ENCODE measurements around the gene AGTRAP.

AGTRAP gene

DNA sequence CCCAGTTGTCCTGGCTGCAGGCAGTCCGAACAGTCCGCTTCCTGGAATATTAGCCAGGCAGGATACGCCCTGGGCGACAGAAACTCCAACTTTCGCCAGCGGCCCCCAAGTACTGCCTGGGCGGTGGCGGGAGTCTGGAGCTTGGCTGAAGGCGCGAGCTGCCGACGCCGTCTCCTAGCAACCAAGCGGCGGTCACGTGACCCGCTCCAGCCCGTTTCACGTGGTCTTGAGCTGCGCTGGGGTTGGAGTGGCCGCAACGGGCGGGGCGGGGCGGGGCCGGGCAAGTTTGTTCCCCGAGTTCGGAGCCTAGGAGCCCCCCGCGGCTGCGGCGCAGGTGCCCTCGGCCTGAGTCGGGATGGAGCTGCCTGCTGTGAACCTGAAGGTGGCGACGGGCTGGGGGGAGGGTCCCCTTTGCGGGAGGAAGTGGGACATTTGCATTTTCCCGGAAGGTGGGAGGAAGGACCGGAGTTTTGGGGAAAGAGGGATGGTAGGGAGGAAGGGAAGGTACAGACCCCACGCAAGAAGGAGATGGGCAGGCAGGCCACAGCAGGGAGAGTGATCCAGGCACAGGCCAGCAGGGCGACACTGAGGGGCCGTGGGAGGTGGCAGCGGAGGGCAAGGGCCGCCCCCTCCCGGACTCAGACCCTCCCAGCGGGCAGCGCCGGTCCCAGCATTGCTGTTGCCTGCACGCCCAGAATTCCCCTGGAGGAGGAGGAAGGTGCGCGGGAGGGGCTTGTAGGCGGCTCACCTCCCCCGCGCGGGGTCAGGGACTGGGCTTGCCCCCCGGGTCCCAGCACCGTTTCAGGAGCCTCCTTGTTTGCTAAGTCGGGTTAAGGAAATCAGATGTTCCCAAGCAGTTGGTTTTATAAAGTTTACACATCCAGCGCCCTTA, at the start of gene AGTRAP:
Gene AGTRAP (plus strand): TSS at position 283 of the 892 bp plus-strand sequence. CDS start 73 bp downstream, at position 356.
- peak; percentile 93 for DNase-seq

DNA sequence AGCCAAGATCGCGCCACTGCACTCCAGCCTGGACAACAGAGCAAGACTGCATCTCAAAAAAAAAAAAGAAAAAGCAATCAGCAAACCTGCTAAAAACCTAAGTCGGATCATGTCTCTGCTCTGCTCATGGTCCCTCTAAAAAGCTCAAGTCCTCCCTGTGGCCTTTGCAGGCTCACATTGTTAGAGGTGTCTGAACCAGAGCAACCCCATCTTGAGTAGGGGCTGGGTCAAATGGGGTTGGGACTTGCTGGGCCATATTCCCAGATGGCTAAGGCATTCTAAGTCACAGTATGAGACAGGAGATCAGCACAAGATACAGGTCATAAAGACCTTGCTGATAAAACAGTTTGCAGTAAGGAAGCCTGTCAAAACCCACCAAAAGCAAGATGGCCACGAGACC, 47.4 kb upstream of the AGTRAP start:
- DNase-seq = no peak

DNA sequence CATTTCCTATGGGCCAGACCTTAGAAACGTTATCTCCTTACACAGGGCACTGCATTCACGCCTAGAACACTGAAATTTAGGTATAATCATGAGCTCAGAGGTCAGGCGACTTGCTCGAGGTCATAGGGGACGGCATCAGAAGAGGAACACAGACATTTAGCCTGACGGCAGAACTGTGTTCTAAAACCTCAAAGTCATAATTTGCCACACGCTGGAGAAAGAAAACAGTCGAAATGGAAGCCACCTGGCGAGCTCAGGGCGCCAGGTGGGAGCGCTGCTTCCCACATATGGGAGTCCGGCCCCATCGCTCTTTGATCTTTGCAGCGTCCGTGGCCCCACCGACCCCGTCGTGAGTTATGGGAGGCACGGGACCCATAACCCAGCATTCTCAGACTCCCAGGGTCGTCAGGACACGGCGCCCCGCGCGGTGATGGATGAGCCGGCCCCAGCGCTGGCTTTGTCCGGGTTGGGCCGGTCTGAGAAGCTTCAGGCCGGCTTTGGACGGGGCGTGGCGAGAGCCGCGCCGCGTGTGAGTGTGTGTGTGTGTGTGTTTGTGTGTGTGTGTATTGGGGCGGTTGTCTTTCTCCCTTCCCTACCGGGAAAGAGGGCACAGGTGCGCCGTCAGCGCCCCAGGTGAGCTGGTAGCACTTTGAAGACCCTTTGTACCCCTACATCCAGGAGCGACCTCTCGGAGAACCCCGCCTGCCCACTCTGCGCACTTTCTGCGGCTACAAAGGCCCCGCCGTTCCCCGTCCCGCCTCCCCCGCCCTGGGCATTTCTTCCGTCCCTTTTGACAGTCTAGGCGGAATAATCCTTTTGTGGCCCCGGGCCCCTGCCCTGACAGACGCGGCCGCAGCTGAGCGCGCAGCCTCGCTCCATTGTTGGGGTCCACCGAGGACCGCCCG, 45.3 kb upstream of the AGTRAP start:
- peak; percentile 75 for DNase-seq

DNA sequence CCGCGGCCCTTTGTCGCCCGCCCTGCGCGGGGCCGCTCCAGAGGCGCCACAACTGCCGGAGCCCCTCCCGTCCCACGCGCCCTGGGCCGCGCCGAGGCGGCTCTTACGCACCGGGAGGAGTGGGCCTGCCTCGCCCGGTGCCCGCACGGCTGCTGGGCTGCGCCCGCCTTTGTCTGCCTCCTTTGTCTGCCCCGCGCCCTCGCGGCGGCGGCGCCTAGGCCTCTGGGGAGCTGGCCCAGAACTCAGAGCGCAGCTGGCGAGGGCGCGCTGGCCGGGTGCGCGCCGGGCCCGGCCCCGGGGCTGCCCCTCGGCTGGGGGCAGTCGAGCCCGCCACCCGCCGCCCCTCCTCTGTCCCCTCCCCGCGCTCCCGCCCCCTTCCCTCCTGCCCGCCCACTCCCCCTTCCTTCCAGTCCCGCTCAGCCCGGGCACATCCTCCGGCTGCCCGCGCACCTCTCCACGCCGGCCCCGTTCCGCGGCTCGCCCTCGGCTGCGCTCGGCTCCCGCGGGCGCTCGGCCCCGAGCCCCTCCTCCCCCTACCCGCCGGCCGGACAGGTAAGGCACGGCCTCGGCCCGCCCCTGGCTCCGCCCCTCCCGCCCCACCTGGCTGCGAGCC, 44.5 kb upstream of the AGTRAP start, which contains the start of gene DRAXIN:
Gene DRAXIN (plus strand): TSS at position 409 of the 613 bp plus-strand sequence. CDS start 14,549 bp downstream, outside the sequence.
- peak; percentile 83 for DNase-seq

GRCh38 chr1:11691928-11692711, 43.8 kb upstream of the AGTRAP start:
- DNase-seq = no peak

DNA sequence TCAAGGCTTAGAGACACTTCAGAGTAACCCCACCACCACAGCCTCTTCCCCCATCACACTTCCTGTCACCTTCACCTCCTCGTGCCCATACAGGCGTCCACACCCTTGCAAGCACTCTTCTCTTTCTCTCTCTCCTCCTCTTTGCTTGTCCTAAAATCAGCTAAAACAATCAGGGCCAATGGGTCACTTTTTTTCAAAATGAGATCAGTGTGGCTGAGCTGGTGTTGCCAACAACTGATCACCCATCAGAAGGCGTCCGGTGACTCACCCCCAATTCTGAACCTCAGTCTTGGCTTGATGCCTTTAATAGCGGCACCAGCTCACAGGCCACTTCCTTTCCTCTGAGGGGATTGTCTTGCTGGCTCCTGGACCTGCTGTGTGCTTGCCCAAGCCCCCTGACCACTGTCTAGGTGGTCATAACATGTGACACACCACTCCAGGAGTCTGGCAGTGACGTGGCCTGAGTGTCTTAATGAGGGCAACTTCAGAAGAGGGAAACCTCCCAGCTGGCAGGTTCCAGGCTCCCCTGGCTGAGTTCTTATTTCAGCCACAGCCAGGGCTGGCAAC, 42.8 kb upstream of the AGTRAP start:
- DNase-seq = no peak

DNA sequence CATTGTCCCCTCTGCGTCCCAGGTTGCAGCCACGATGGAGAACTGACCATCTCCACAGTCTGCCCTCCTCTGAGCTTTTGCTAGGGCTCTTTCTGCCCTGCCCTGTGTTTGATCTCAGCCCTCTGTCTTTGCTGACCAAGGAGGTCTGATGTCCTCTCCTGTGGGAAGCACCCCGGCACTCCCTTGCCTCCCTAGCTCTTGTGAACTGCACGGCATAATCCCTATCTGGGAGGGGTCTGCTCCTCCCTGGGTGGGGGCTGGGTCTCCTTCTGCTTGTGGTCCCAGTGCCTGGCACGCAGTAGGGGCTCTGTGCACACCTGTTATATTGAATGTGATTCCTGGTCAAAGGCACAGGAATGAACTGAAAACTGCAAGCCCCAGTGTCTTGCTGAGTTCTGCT, 42.0 kb upstream of the AGTRAP start:
- DNase-seq = no peak

DNA sequence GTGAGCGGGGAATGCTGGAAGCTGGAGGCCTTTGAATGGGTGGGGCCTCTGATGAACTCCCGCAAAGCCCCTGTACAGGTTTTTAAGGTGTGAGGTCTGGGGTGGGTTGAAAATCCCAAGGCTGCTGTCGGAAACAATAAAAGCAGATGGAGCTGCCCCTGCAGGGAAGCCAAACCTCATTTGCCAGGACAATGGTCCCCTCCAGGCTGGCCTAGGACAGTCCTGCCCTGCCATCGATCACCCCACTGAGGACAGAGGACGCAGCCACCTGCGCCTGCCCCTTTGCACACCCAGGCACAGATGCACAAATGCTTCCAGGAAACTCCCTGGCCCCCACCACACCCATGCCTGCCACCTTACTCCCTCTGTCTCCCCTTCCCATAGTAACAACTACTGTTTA, 40.1 kb upstream of the AGTRAP start:
- no peak for DNase-seq

DNA sequence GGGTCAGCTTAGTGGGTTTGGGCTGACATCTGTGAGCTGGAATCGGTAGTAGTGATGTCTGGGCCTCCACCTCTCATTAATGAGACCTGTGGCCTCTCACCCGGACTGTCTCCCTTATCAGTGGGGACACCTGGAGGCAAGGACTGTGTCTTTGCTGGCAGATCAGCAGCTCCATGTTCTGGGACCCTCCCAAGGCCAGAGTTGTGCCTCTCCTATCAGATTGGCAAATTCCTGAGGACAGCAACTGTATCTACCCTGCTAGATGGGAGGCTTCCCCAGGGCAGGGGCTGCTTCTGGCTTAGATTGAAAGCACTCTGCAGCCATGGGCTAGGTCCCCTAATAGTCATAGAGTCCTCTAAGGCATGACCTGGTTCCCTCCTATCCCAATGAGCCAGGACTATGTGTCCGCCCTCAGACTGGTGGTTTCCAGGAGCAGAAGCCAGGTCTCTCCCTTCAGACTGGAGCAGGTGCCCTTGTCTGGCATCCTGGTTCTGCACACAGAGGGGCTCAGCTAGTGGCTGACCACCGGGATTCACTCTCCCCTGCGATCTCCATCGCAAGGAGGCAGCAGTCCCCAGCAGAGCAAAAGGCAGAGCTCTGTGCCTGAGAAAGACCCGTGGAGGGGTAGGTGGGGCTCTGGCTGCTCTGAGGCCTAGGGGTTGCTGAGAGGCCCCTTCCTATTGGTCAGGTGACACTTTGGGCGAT, 38.6 kb upstream of the AGTRAP start:
- DNase-seq = no peak

- DNase-seq = no peak
These were observed 38.1 kb upstream of the AGTRAP start for GRCh38 chr1:11697893-11698210.

- DNase-seq = no peak
These were observed 35.1 kb upstream of the AGTRAP start for GRCh38 chr1:11700601-11701467.

GRCh38 chr1:11701551-11701961, 34.4 kb upstream of the AGTRAP start:
- no peak for DNase-seq

DNA sequence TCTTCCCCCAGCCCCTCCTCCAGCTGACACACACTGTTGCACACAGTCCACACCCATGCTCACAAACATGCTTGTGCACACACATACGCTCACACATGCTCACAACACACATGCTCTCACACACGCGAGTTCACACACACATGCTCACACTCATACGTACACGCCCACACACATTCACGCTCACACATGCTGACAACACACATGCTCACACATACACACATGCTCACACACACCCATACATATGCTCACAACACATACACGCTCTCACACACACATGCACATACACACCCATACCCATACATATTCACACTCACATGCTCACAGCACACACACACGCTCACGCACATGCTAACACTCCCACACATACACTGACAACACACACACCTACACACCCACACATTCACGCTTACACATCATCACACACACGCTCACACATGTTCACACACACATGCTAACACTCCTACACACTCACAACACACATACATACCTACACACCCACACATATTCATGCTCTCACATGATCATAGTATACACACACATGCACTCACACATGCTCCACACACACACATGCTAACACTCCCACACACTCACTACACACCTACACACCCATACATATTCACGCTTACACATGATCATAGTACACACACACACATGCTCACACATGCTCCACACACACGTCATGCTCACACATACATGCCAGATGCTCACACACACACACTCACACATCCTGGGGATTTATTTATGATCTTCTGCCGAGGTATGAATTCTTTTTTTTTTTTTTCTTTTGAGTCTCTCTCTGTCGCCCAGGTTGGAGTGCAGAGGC, 33.7 kb upstream of the AGTRAP start:
- no peak for DNase-seq

DNA sequence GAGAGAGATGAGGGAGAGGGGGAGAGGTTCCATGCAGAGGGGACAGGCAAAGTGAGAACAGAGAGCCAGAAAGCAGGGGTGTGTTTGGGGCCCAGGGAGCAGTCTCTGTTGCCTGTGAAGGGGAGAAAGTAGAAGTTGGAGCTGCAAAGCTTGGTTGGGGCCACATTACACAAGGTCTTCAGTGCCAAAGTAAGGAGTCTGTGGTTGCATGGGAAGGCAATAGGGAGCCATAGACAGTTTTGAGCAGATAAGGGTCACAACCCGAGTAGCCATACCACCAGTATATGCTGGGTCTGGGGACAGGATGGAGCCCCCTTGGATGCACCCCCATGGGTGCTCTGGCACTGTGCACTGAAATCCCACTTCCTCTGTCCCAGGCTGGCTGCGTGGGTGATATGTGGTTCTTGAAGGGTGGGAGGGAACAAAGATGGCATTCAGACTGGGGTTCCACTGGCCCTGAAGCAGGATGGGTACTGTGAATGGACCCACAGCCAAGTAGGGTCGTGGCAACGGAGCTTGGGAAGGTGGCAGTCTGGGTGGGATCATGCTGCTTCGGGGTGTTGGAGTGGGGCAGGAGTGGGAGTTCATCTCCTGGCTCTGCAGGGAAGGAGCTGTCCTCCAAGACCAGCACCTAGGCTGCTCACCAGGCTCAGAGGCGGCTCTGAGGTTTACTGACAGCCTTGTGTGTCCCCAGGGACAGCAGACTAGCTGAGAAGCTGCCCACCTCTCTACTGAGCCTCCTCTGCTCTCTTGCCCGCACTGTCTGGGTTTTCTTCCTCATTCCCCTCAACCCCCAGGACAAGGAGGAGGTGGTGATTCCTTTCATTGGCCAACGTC, 32.4 kb upstream of the AGTRAP start:
- no peak for DNase-seq

GRCh38 chr1:11704194-11704529, 31.8 kb upstream of the AGTRAP start:
- DNase-seq = no peak

- DNase-seq = no peak
These were observed 31.1 kb upstream of the AGTRAP start for GRCh38 chr1:11704691-11705475.

DNA sequence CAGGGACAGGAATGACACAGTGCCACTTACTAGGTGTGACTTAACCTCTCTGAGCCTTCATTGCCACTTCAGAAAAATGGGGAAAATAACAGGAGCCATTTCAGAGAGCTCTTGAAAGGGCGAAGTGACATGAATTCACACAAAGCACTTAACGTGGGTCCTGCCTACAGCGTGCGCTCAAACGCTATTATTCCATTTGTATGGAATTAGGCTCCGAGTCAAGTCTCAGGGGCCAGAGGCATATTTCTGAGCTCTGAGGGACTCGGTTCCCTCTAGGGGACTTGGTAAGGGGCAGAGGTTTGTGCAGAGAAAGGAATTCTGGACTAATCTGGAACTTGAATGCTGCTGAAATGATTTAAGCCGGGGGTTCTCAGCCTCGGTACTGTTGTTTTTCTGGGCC, 30.3 kb upstream of the AGTRAP start:
- no peak for DNase-seq

DNA sequence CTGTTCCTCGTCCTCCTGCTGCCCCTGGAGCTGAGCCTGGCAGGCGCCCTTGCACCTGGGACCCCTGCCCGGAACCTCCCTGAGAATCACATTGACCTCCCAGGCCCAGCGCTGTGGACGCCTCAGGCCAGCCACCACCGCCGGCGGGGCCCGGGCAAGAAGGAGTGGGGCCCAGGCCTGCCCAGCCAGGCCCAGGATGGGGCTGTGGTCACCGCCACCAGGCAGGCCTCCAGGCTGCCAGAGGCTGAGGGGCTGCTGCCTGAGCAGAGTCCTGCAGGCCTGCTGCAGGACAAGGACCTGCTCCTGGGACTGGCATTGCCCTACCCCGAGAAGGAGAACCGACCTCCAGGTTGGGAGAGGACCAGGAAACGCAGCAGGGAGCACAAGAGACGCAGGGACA, 29.6 kb upstream of the AGTRAP start:
- no peak for DNase-seq

Data from NCI-H510A (cell line).